Measurements from ENCODE around the gene NOS1AP.

- TF ChIP-seq POLR2AphosphoS5 (IDR thresholded peaks at IDR 0.05; ENCODE audit: low read depth, low read length) = no peak
- no peak for TF ChIP-seq FOXP2 (optimal IDR thresholded peaks at IDR 0.05; ENCODE audit: borderline replicate concordance, extremely low read depth, extremely low read length, insufficient read depth)
- TF ChIP-seq, protein P1, sequence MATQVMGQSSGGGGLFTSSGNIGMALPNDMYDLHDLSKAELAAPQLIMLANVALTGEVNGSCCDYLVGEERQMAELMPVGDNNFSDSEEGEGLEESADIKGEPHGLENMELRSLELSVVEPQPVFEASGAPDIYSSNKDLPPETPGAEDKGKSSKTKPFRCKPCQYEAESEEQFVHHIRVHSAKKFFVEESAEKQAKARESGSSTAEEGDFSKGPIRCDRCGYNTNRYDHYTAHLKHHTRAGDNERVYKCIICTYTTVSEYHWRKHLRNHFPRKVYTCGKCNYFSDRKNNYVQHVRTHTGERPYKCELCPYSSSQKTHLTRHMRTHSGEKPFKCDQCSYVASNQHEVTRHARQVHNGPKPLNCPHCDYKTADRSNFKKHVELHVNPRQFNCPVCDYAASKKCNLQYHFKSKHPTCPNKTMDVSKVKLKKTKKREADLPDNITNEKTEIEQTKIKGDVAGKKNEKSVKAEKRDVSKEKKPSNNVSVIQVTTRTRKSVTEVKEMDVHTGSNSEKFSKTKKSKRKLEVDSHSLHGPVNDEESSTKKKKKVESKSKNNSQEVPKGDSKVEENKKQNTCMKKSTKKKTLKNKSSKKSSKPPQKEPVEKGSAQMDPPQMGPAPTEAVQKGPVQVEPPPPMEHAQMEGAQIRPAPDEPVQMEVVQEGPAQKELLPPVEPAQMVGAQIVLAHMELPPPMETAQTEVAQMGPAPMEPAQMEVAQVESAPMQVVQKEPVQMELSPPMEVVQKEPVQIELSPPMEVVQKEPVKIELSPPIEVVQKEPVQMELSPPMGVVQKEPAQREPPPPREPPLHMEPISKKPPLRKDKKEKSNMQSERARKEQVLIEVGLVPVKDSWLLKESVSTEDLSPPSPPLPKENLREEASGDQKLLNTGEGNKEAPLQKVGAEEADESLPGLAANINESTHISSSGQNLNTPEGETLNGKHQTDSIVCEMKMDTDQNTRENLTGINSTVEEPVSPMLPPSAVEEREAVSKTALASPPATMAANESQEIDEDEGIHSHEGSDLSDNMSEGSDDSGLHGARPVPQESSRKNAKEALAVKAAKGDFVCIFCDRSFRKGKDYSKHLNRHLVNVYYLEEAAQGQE (IDR thresholded peaks at IDR 0.05; ENCODE audit: insufficient read depth in 1 of 2, low read depth in 2 of 2, low read length in 2 of 2) = no peak
- no peak for TF ChIP-seq SIN3A (IDR thresholded peaks at IDR 0.05; ENCODE audit: borderline replicate concordance, insufficient read depth, low read length)
- no peak for TF ChIP-seq TAF1 (IDR thresholded peaks at IDR 0.05; ENCODE audit: borderline replicate concordance, insufficient read depth, low read length)
Observed at GRCh38 chr1:162376691-162377090, 307.2 kb downstream of the NOS1AP start, which contains the start of gene SPATA46.

Measured in PFSK-1 (cell line).